ENCODE data around the gene COL23A1. TPM values are rescaled to one million over a fixed set of nuclear protein-coding genes. Genes with fewer than 3 reads are reported as not detected.

COL23A1 gene
- total and polyA plus RNA-seq, 2 donors (not counting 1 experiment from before 2014, with no cell fraction given), result not detected

GRCh38 chr5:178467568-178468195 lies 122.5 kb downstream of the COL23A1 start:
- H3K27ac ChIP-seq (ENCODE audit: insufficient read depth, low read length), result peak overlapping the region; percentile 64
- H3K4me3 ChIP-seq (replicated peaks in 1 of 4; ENCODE audit: control extremely low read depth in 1 of 4, insufficient read depth in 1 of 4, low read depth in 3 of 4, low read length in 4 of 4), result peak overlapping the region in 2 of 4 experiments; percentile 15 to 29
- DNase-seq (ENCODE audit: low read depth in 2 of 2), result peak in 1 of 2 donors; percentile 81
- no peaks in the 10 kb centered on the region for H4K20me1 ChIP-seq (ENCODE audit: control insufficient read depth, extremely low read depth, insufficient read depth, low read length)
- H3K27me3 ChIP-seq (ENCODE audit: control insufficient read depth, insufficient read depth, low read length), result no peaks in the 10 kb centered on the region
- H3K4me2 ChIP-seq (ENCODE audit: extremely low read depth, insufficient read depth, low read length), result peak overlapping the region; percentile 75
- H2AFZ ChIP-seq (ENCODE audit: low read length), result peak overlapping the region; percentile 74
- H3K4me1 ChIP-seq (ENCODE audit: control insufficient read depth, extremely low read depth, insufficient read depth, low read length), result peaks cover 11% of the 10 kb centered on the region
- peak overlapping the region; percentile 4 for H3K9ac ChIP-seq (ENCODE audit: insufficient read depth, low read length)
- no peaks in the 10 kb centered on the region for H3K9me3 ChIP-seq (ENCODE audit: control insufficient read depth, insufficient read depth, low read depth, low read length)
- TF ChIP-seq EZH2 (IDR thresholded peaks at IDR 0.05; ENCODE audit: low read length, missing control alignments) (no peak), CTCF (conservative IDR thresholded peaks at IDR 0.05 in 1 of 2, IDR thresholded peaks at IDR 0.05 in 1 of 2; ENCODE audit: low read depth in 1 of 2, low read length in 2 of 2) (peak in 1 of 2 donors; percentile 1)
- H3K79me2 ChIP-seq (ENCODE audit: control insufficient read depth, insufficient read depth, low read length), result no peaks in the 10 kb centered on the region
- H3K36me3 ChIP-seq (ENCODE audit: control insufficient read depth, insufficient read depth, low read length), result no peaks in the 10 kb centered on the region

GRCh38 chr5:178467205-178467567 lies 123.0 kb downstream of the COL23A1 start:
- no peak overlapping the region for H3K4me3 ChIP-seq (replicated peaks in 1 of 4; ENCODE audit: control extremely low read depth in 1 of 4, insufficient read depth in 1 of 4, low read depth in 3 of 4, low read length in 4 of 4)
- H3K36me3 ChIP-seq (ENCODE audit: control insufficient read depth, insufficient read depth, low read length), result no peaks in the 10 kb centered on the region
- H3K27me3 ChIP-seq (ENCODE audit: control insufficient read depth, insufficient read depth, low read length), result no peaks in the 10 kb centered on the region
- peak overlapping the region; percentile 4 for H3K9ac ChIP-seq (ENCODE audit: insufficient read depth, low read length)
- peak overlapping the region; percentile 44 for H3K27ac ChIP-seq (ENCODE audit: insufficient read depth, low read length)
- no peaks in the 10 kb centered on the region for H3K79me2 ChIP-seq (ENCODE audit: control insufficient read depth, insufficient read depth, low read length)
- H2AFZ ChIP-seq (ENCODE audit: low read length), result peak overlapping the region; percentile 53
- TF ChIP-seq EZH2 (IDR thresholded peaks at IDR 0.05; ENCODE audit: low read length, missing control alignments) (no peak), CTCF (conservative IDR thresholded peaks at IDR 0.05 in 1 of 2, IDR thresholded peaks at IDR 0.05 in 1 of 2; ENCODE audit: low read depth in 1 of 2, low read length in 2 of 2) (no peak)
- H3K4me2 ChIP-seq (ENCODE audit: extremely low read depth, insufficient read depth, low read length), result peak overlapping the region; percentile 75
- H4K20me1 ChIP-seq (ENCODE audit: control insufficient read depth, extremely low read depth, insufficient read depth, low read length), result no peaks in the 10 kb centered on the region
- peaks cover 11% of the 10 kb centered on the region for H3K4me1 ChIP-seq (ENCODE audit: control insufficient read depth, extremely low read depth, insufficient read depth, low read length)
- H3K9me3 ChIP-seq (ENCODE audit: control insufficient read depth, insufficient read depth, low read depth, low read length), result no peaks in the 10 kb centered on the region
- DNase-seq (ENCODE audit: low read depth in 2 of 2), result no peak

- H3K4me1 ChIP-seq (ENCODE audit: control insufficient read depth, extremely low read depth, insufficient read depth, low read length), result peaks cover 11% of the 10 kb centered on the region
- no peak overlapping the region for H3K4me3 ChIP-seq (replicated peaks in 1 of 4; ENCODE audit: control extremely low read depth in 1 of 4, insufficient read depth in 1 of 4, low read depth in 3 of 4, low read length in 4 of 4)
Observed at GRCh38 chr5:178466342-178466741, 123.9 kb downstream of the COL23A1 start.

More at GRCh38 chr5:178466342-178466741, 123.9 kb downstream of the COL23A1 start:
- DNase-seq (ENCODE audit: low read depth in 2 of 2), result no peak
- Histone ChIP-seq H4K20me1 (ENCODE audit: control insufficient read depth, extremely low read depth, insufficient read depth, low read length) (no peaks in the 10 kb centered on the region), H3K9me3 (ENCODE audit: control insufficient read depth, insufficient read depth, low read depth, low read length) (no peaks in the 10 kb centered on the region), H3K27me3 (ENCODE audit: control insufficient read depth, insufficient read depth, low read length) (no peaks in the 10 kb centered on the region), H3K79me2 (ENCODE audit: control insufficient read depth, insufficient read depth, low read length) (no peaks in the 10 kb centered on the region), H2AFZ (ENCODE audit: low read length) (no peak overlapping the region), H3K4me2 (ENCODE audit: extremely low read depth, insufficient read depth, low read length) (no peak overlapping the region), H3K27ac (ENCODE audit: insufficient read depth, low read length) (no peak overlapping the region), H3K36me3 (ENCODE audit: control insufficient read depth, insufficient read depth, low read length) (no peaks in the 10 kb centered on the region), H3K9ac (ENCODE audit: insufficient read depth, low read length) (no peak overlapping the region)
- no peak for TF ChIP-seq CTCF (conservative IDR thresholded peaks at IDR 0.05 in 1 of 2, IDR thresholded peaks at IDR 0.05 in 1 of 2; ENCODE audit: low read depth in 1 of 2, low read length in 2 of 2)
- TF ChIP-seq EZH2 (IDR thresholded peaks at IDR 0.05; ENCODE audit: low read length, missing control alignments), result no peak

Data from fibroblast of lung (primary cell).